PC-9 (cell line): ENCODE results near the gene ATP1A2. TPM values are rescaled to one million over a fixed set of nuclear protein-coding genes. Genes with fewer than 3 reads are reported as not detected.

Source experiments
- BruUV-seq: library from RNA; stranded (reverse); fragments of 400-500 nt; replicated peaks from 2 replicates; lab custom pipeline; 2021; lab: Mats Ljungman, UMichigan
- CTCF ChIA-PET: fragments of 300-600 bp; sonication (Branson Sonifier 250); formaldehyde crosslinking; loops from one replicate; lab custom pipeline; 2022; ENCODE audit warnings: antibody characterized with exemption; lab: Charles Lee
- POLR2A ChIA-PET: fragments of 300-600 bp; sonication (Branson Sonifier 250); formaldehyde crosslinking; loops from one replicate; lab custom pipeline; 2022; ENCODE audit warnings: antibody characterized with exemption; ENCODE audit not compliant: unreplicated experiment; lab: Charles Lee
- DNase-seq, 2 experiments: peaks; one replicate each; pipeline versions ENCODE4 v3.0.0 to v3.0.0-alpha.2; 2015 to 2022; ENCODE audit warnings: mixed read lengths in 1 of 2
- H2AFZ ChIP-seq: fragments of 200-600 bp; sonication (generic); 2 replicates; pipeline ENCODE4 v1.8.1; 2017; ENCODE audit warnings: antibody characterized with exemption
- H3F3A ChIP-seq: fragments of 200-600 bp; sonication (generic); 2 replicates; pipeline ENCODE4 v1.8.1; 2017; ENCODE audit warnings: antibody characterized with exemption, mild to moderate bottlenecking, low read depth; ENCODE audit not compliant: insufficient read depth
- H3K27ac ChIP-seq: fragments of 200-600 bp; sonication (generic); 2 replicates; pipeline ENCODE4 v1.6.1; 2016; ENCODE audit warnings: mixed run types
- H3K27me3 ChIP-seq: fragments of 200-600 bp; sonication (generic); 2 replicates; pipeline ENCODE4 v1.6.1; 2016; ENCODE audit warnings: low read depth, mixed run types; ENCODE audit not compliant: insufficient read depth
- H3K36me3 ChIP-seq: fragments of 200-600 bp; sonication (generic); 2 replicates; pipeline ENCODE4 v1.6.1; 2016; ENCODE audit warnings: low read depth, mixed run types
- H3K4me1 ChIP-seq: fragments of 200-600 bp; sonication (generic); replicated peaks from 2 replicates; pipeline ENCODE4 v1.6.1; 2016; ENCODE audit warnings: mixed run types; ENCODE audit not compliant: insufficient read depth
- H3K4me2 ChIP-seq: fragments of 200-600 bp; sonication (generic); 2 replicates; pipeline ENCODE4 v1.6.1; 2017; ENCODE audit warnings: mixed run types
- H3K4me3 ChIP-seq: fragments of 200-600 bp; sonication (generic); 2 replicates; pipeline ENCODE4 v1.6.1; 2016; ENCODE audit warnings: mixed run types
- H3K79me2 ChIP-seq: fragments of 200-600 bp; sonication (generic); 2 replicates; pipeline ENCODE4 v1.6.1; 2017; ENCODE audit warnings: low read depth, mixed run types
- H3K9me2 ChIP-seq: fragments of 200-600 bp; sonication (generic); 2 replicates; pipeline ENCODE4 v1.8.1; 2017; ENCODE audit warnings: mild to moderate bottlenecking; ENCODE audit not compliant: insufficient read depth
- H3K9me3 ChIP-seq: fragments of 200-600 bp; sonication (generic); 2 replicates; pipeline ENCODE4 v1.8.1; 2016; ENCODE audit warnings: low read depth; ENCODE audit not compliant: insufficient read depth
- H4K20me1 ChIP-seq: fragments of 200-600 bp; sonication (generic); 2 replicates; pipeline ENCODE4 v1.8.1; 2017; ENCODE audit not compliant: insufficient read depth
- CTCF ChIP-seq: fragments of 200-600 bp; sonication (generic); conservative IDR thresholded peaks from 2 replicates; pipeline ENCODE4 v1.6.1; 2017; ENCODE audit warnings: mixed run types, antibody characterized with exemption, mild to moderate bottlenecking, moderate library complexity
- EZH2 ChIP-seq: fragments of 200-600 bp; sonication (generic); IDR thresholded peaks from 2 replicates; pipeline ENCODE4 v1.8.0; 2017; ENCODE audit warnings: antibody characterized with exemption, low read depth
- intact Hi-C: fragments of 100-400 bp; cut with micrococcal nuclease; formaldehyde crosslinking; loops from one replicate; pipeline ENCODE4 v1.10.0; 2022; ENCODE audit not compliant: unreplicated experiment
- total RNA-seq: library from RNA; stranded (reverse); gene quantifications from 2 replicates; pipeline ENCODE4 v1.2.3, GENCODE V29; 2021

Gene ATP1A2
- total RNA-seq, 1 experiment from 2014 or later, result 1.1 TPM

GRCh38 chr1:160133990-160134770, 18.6 kb downstream of the ATP1A2 start:
- Histone ChIP-seq H3K27ac (no peak overlapping the region), H3K9me2 (no peaks in the 10 kb centered on the region), H3K79me2 (no peaks in the 10 kb centered on the region), H3K4me2 (no peak overlapping the region), H3F3A (no peaks in the 10 kb centered on the region), H3K4me1 (peaks cover 16% of the 10 kb centered on the region), H4K20me1 (no peaks in the 10 kb centered on the region), H3K4me3 (no peak overlapping the region), H2AFZ (no peak overlapping the region), H3K36me3 (no peaks in the 10 kb centered on the region), H3K27me3 (no peaks in the 10 kb centered on the region), H3K9me3 (no peaks in the 10 kb centered on the region)
- POLR2A ChIA-PET, result no interaction called here
- intact Hi-C loops, result no loop called here
- TF ChIP-seq EZH2 (no peak), CTCF (no peak)
- no peak for DNase-seq
- BruUV-seq, result no TSS peak
- CTCF ChIA-PET, result no interaction called here

DNA sequence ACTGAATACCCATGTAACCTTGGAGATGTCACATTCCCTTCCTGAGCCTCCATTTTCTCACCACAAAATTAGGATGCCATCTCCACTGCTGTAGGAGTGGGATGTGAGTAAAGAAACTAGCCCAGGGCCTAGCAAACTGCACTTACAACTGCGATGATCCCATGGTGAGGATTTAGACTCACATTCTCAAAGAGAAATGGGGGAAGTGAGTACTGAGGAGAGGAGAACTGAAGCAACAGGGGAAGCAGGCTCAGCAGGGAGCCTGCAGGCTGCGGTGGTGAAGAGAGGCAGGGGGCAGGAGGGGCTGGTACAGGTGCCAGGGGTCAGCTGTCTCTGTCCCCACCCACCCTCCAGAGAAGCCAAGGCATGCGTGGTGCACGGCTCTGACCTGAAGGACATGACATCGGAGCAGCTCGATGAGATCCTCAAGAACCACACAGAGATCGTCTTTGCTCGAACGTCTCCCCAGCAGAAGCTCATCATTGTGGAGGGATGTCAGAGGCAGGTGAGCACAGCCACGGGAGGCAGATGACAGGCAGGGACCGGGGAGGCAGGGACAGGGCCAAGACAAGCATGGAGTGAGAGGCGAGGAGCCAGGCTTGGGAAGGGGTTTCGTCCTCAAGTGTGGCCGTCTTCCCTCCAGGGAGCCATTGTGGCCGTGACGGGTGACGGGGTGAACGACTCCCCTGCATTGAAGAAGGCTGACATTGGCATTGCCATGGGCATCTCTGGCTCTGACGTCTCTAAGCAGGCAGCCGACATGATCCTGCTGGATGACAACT, 19.4 kb downstream of the ATP1A2 start:
- no peaks in the 10 kb centered on the region for H3K9me2 ChIP-seq
- no peak for TF ChIP-seq CTCF
- no peak for TF ChIP-seq EZH2
- CTCF ChIA-PET, result no interaction called here
- peaks cover 13% of the 10 kb centered on the region for H3K4me1 ChIP-seq
- H3K79me2 ChIP-seq, result no peaks in the 10 kb centered on the region
- intact Hi-C loops, result no loop called here
- no peak overlapping the region for H3K4me3 ChIP-seq
- no TSS peak for BruUV-seq
- no peaks in the 10 kb centered on the region for H3F3A ChIP-seq
- no peak overlapping the region for H3K27ac ChIP-seq
- H4K20me1 ChIP-seq, result no peaks in the 10 kb centered on the region
- no peaks in the 10 kb centered on the region for H3K9me3 ChIP-seq
- no peaks in the 10 kb centered on the region for H3K36me3 ChIP-seq
- H3K27me3 ChIP-seq, result no peaks in the 10 kb centered on the region
- H2AFZ ChIP-seq, result no peak overlapping the region
- no peak for DNase-seq
- no peak overlapping the region for H3K4me2 ChIP-seq
- POLR2A ChIA-PET, result no interaction called here

- H4K20me1 ChIP-seq, result no peaks in the 10 kb centered on the region
- CTCF ChIA-PET, result no interaction called here
- intact Hi-C loops, result no loop called here
- H3K27ac ChIP-seq, result no peak overlapping the region
- no peak for DNase-seq
- no peaks in the 10 kb centered on the region for H3K79me2 ChIP-seq
- H2AFZ ChIP-seq, result no peak overlapping the region
- H3K36me3 ChIP-seq, result no peaks in the 10 kb centered on the region
- TF ChIP-seq CTCF, result no peak
- TF ChIP-seq EZH2, result no peak
- no TSS peak for BruUV-seq
- H3K9me3 ChIP-seq, result no peaks in the 10 kb centered on the region
- 0 out of 2 replicates have a peak, but pooled peaks cover under 1% of the 10 kb centered on the region for H3K4me1 ChIP-seq
- H3K9me2 ChIP-seq, result no peaks in the 10 kb centered on the region
- POLR2A ChIA-PET, result no interaction called here
- H3F3A ChIP-seq, result no peaks in the 10 kb centered on the region
- H3K4me3 ChIP-seq, result no peak overlapping the region
- no peak overlapping the region for H3K4me2 ChIP-seq
- no peaks in the 10 kb centered on the region for H3K27me3 ChIP-seq
Measured at GRCh38 chr1:160136121-160136925, 20.8 kb downstream of the ATP1A2 start.
